ENCODE measurements around the gene OLIG1. TPM values are rescaled to one million over a fixed set of nuclear protein-coding genes. Genes with fewer than 3 reads are reported as not detected.

OLIG1 gene
- total and polyA plus RNA-seq, 10 donors: 0.02 to 1.8 (median 0.58) TPM; not detected in 2

DNA sequence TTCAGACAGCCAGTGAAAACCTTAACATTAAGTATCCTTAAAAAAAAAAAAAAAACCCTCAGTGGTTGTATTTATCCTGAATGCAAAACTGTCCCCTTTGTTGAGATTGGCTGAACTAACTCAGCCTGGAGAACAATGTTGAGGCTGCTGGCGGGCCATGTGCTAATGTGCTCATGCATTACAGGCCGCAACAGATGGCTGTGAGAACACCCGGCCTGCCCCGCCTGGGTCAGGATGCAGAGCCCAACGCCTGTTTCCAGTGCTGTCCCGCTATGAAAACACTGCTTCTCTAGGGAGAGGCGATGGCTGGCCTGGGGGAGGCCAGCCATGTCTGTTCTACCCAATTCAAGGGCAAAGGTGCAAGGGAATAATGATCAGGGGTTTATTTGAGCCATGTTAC is 30.4 kb upstream of the OLIG1 start:
- TF ChIP-seq POLR2AphosphoS5 (IDR thresholded peaks at IDR 0.05) (no peak), POLR2A (IDR thresholded peaks at IDR 0.05) (no peak)
- TF ChIP-seq, protein P1, sequence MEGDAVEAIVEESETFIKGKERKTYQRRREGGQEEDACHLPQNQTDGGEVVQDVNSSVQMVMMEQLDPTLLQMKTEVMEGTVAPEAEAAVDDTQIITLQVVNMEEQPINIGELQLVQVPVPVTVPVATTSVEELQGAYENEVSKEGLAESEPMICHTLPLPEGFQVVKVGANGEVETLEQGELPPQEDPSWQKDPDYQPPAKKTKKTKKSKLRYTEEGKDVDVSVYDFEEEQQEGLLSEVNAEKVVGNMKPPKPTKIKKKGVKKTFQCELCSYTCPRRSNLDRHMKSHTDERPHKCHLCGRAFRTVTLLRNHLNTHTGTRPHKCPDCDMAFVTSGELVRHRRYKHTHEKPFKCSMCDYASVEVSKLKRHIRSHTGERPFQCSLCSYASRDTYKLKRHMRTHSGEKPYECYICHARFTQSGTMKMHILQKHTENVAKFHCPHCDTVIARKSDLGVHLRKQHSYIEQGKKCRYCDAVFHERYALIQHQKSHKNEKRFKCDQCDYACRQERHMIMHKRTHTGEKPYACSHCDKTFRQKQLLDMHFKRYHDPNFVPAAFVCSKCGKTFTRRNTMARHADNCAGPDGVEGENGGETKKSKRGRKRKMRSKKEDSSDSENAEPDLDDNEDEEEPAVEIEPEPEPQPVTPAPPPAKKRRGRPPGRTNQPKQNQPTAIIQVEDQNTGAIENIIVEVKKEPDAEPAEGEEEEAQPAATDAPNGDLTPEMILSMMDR (IDR thresholded peaks at IDR 0.05 in 8 of 11, conservative IDR thresholded peaks at IDR 0.05 in 3 of 11): no peak
- 68 to 89% (median 84%) methylated on average over 7 of the region's 7 CpGs for WGBS, 5 donors

DNA sequence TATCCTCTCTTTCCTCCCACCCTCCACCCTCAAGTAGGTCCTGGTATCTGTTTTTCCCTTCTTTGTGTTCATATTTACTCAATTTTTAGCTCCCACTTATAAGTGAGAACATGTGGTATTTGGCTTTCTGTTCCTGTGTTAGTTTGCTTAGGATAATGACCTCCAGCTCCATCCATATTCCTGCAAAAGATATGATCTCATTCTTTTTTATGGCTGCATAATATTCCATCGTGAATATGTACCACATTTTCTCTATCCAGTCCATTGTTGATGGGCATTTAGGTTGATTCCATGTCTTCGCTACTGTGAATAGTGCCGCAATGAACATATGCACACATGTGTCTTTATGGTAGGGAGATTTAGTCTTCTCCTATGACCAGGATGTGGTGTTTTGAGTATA is 29.7 kb upstream of the OLIG1 start:
- Histone ChIP-seq H3K27me3 (replicated peaks in 1 of 7) (peaks cover 0 to 60% (median 10%) of the 10 kb centered on the region in 7 donors), H3K36me3 (no peaks in the 10 kb centered on the region), H3K9me3 (no peaks in the 10 kb centered on the region), H3K4me3 (no peak overlapping the region), H3K4me1 (peaks cover 5 to 23% (median 12%) of the 10 kb centered on the region in 6 donors), H3K27ac (no peak overlapping the region)
- 91 to 97% (median 95%) methylated on average over 3 of the region's 3 CpGs for WGBS, 5 donors
- no peak for DNase-seq
- intact Hi-C loops (cut with DNase I; ENCODE audit: low total_unique reads): no loop called here
- TF ChIP-seq POLR2A (IDR thresholded peaks at IDR 0.05): no peak
- TF ChIP-seq POLR2AphosphoS5 (IDR thresholded peaks at IDR 0.05): no peak
- TF ChIP-seq, protein P1 (IDR thresholded peaks at IDR 0.05 in 8 of 11, conservative IDR thresholded peaks at IDR 0.05 in 3 of 11): no peak

More for the DNA sequence above, 30.4 kb upstream of the OLIG1 start:
- H3K4me1 ChIP-seq: peaks cover 5 to 23% (median 12%) of the 10 kb centered on the region in 6 donors
- no peak overlapping the region for H3K4me3 ChIP-seq
- H3K27ac ChIP-seq: no peak overlapping the region
- no peaks in the 10 kb centered on the region for H3K36me3 ChIP-seq
- H3K9me3 ChIP-seq: no peaks in the 10 kb centered on the region
- no peak for DNase-seq
- H3K27me3 ChIP-seq (replicated peaks in 1 of 7): peaks cover 0 to 62% (median 17%) of the 10 kb centered on the region in 7 donors
- intact Hi-C loops (cut with DNase I; ENCODE audit: low total_unique reads): no loop called here

DNA sequence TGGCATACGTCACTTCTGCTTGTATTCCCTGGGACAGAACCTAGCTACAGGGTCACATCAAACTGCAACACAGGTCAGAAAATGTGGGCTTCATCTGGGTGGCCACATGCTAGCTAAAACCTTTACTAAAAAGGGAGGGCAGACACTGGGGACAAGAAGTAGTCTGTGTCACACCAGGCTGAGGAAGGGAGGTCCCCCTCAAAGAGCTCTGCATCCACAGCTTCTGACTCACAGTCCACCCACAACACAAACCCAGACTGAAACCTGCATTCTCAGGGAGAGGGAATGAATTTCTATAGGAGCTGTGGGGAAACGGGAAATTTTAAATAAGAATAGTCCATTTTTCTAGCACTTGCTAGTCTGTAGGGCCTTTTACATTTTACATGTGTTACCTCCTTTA is 28.0 kb upstream of the OLIG1 start:
- H3K36me3 ChIP-seq: no peaks in the 10 kb centered on the region
- peaks cover 0 to 6% (median under 1%) of the 10 kb centered on the region in 6 donors for H3K4me1 ChIP-seq
- TF ChIP-seq, protein P1 (IDR thresholded peaks at IDR 0.05 in 8 of 11, conservative IDR thresholded peaks at IDR 0.05 in 3 of 11): no peak
- no peak for TF ChIP-seq POLR2A (IDR thresholded peaks at IDR 0.05)
- TF ChIP-seq POLR2AphosphoS5 (IDR thresholded peaks at IDR 0.05): no peak
- H3K9me3 ChIP-seq: no peaks in the 10 kb centered on the region
- H3K27ac ChIP-seq: no peak overlapping the region
- intact Hi-C loops (cut with DNase I; ENCODE audit: low total_unique reads): no loop called here
- WGBS, 5 donors: 37 to 64% (median 55%) methylated on average over 2 of the region's 2 CpGs
- DNase-seq: no peak
- H3K27me3 ChIP-seq (replicated peaks in 1 of 7): peaks cover 0 to 63% (median 6%) of the 10 kb centered on the region in 7 donors
- H3K4me3 ChIP-seq: no peak overlapping the region

DNA sequence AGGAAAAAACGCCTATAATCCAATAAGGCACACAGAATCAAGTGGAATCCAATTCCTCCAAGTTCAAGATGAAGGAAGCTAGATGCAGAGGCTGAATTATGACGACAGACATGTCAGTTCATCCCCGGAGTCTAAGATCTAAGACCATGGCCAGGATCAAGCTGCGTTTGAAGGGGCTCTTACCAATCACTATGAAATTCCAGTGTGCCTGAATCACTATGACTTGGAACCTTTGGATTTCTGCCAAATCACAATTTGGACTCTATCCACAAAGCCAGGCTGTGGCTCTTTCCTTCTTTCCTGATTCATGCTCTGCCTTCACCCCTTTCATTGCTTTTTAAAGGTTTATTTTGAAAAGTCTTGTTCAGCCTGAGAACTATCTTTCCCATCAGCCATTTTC is 27.1 kb upstream of the OLIG1 start:
- peaks cover 0 to 63% (median 6%) of the 10 kb centered on the region in 7 donors for H3K27me3 ChIP-seq (replicated peaks in 1 of 7)

More for the DNA sequence above, 27.1 kb upstream of the OLIG1 start:
- no peak for DNase-seq
- intact Hi-C loops (cut with DNase I; ENCODE audit: low total_unique reads): no loop called here
- Histone ChIP-seq H3K4me3 (no peak overlapping the region), H3K9me3 (no peaks in the 10 kb centered on the region), H3K27ac (no peak overlapping the region), H3K4me1 (no peaks in the 10 kb centered on the region), H3K36me3 (no peaks in the 10 kb centered on the region)
- TF ChIP-seq, protein P1 (IDR thresholded peaks at IDR 0.05 in 8 of 11, conservative IDR thresholded peaks at IDR 0.05 in 3 of 11): no peak
- TF ChIP-seq POLR2AphosphoS5 (IDR thresholded peaks at IDR 0.05) (no peak), POLR2A (IDR thresholded peaks at IDR 0.05) (no peak)
- WGBS, 5 donors: 66 to 83% (median 71%) methylated on average over 4 of the region's 4 CpGs

Data from spleen (tissue), 11 donors.